Mesenchymal stem cell (in vitro differentiated cells and primary cell): Measurements from ENCODE around the gene AFAP1. TPM values are rescaled to one million over a fixed set of nuclear protein-coding genes. Genes with fewer than 3 reads are reported as not detected.
A peak's percentile ranks its signal among the peaks of the same experiment; 100 is the strongest.

Experiments used
- DNase-seq: peaks from one replicate; pipeline ENCODE4 v3.0.0-alpha.2; 2013
- H2AFZ ChIP-seq: one replicate; pipeline ENCODE4 v1.6.1; 2013; ENCODE audit warnings: low read depth, mild to moderate bottlenecking, control low read depth, inconsistent platforms, low read length, moderate library complexity
- H2AK5ac ChIP-seq: 2 replicates; pipeline ENCODE4 v1.6.1; 2013; ENCODE audit warnings: low read length, moderate library complexity, mild to moderate bottlenecking, inconsistent platforms; ENCODE audit not compliant: severe bottlenecking
- H2BK120ac ChIP-seq: one replicate; pipeline ENCODE4 v1.6.1; 2013; ENCODE audit warnings: low read depth, mild to moderate bottlenecking, inconsistent platforms, low read length, moderate library complexity
- H2BK12ac ChIP-seq, 2 experiments: one replicate each; pipeline ENCODE4 v1.6.1; 2013; ENCODE audit warnings: inconsistent platforms in 2 of 2, low read length in 2 of 2, mild to moderate bottlenecking in 2 of 2, moderate library complexity in 2 of 2, control low read depth in 1 of 2
- H2BK15ac ChIP-seq: one replicate; pipeline ENCODE4 v1.6.1; 2013; ENCODE audit warnings: mild to moderate bottlenecking, low read depth, inconsistent platforms; ENCODE audit not compliant: poor library complexity, severe bottlenecking
- H2BK5ac ChIP-seq: 2 replicates; pipeline ENCODE4 v1.6.1; 2013; ENCODE audit warnings: low read depth, mild to moderate bottlenecking, low read length, control low read depth, inconsistent platforms; ENCODE audit not compliant: poor library complexity, severe bottlenecking
- H3K14ac ChIP-seq, 2 experiments: one replicate each; pipeline ENCODE4 v1.6.1; 2013; ENCODE audit warnings: inconsistent platforms in 2 of 2, low read length in 2 of 2, control low read depth in 1 of 2, mild to moderate bottlenecking in 1 of 2, moderate library complexity in 1 of 2
- H3K18ac ChIP-seq, 2 experiments: one replicate each; pipeline ENCODE4 v1.6.1; 2013; ENCODE audit warnings: inconsistent platforms in 2 of 2, low read length in 2 of 2, control low read depth in 1 of 2, low read depth in 1 of 2, mild to moderate bottlenecking in 1 of 2
- H3K23ac ChIP-seq, 2 experiments: one replicate each; pipeline ENCODE4 v1.6.1; 2013; ENCODE audit warnings: inconsistent platforms in 2 of 2, low read length in 2 of 2, mild to moderate bottlenecking in 2 of 2, moderate library complexity in 2 of 2, control low read depth in 1 of 2
- H3K27ac ChIP-seq: 2 replicates; pipeline ENCODE4 v1.5.1; 2013; ENCODE audit warnings: mild to moderate bottlenecking, moderate library complexity, low read length, control low read depth, inconsistent platforms; ENCODE audit not compliant: poor library complexity, severe bottlenecking
- H3K27me3 ChIP-seq, 2 experiments: 2 replicates each; pipeline versions ENCODE4 v1.6.1 to v1.7.0; 2013; ENCODE audit warnings: low read length in 2 of 2, mild to moderate bottlenecking in 2 of 2, moderate library complexity in 2 of 2, control low read depth in 1 of 2, inconsistent platforms in 1 of 2; ENCODE audit not compliant: control insufficient read depth in 1 of 2, insufficient read depth in 1 of 2
- H3K36me3 ChIP-seq, 2 experiments: 2 replicates each; pipeline versions ENCODE4 v1.6.1 to v1.7.0; 2013; ENCODE audit warnings: low read length in 2 of 2, control low read depth in 1 of 2, inconsistent platforms in 1 of 2, low read depth in 1 of 2, mild to moderate bottlenecking in 1 of 2; ENCODE audit not compliant: insufficient read depth in 2 of 2, control insufficient read depth in 1 of 2
- H3K4ac ChIP-seq, 2 experiments: one replicate each; pipeline ENCODE4 v1.6.1; 2013; ENCODE audit warnings: inconsistent platforms in 2 of 2, low read length in 2 of 2, mild to moderate bottlenecking in 2 of 2, moderate library complexity in 2 of 2, control low read depth in 1 of 2, low read depth in 1 of 2
- H3K4me1 ChIP-seq: 2 replicates; pipeline ENCODE4 v1.6.1; 2013; ENCODE audit warnings: low read depth, low read length, control low read depth; ENCODE audit not compliant: control insufficient read depth, insufficient read depth
- H3K4me2 ChIP-seq: 2 replicates; pipeline ENCODE4 v1.6.1; 2013; ENCODE audit warnings: low read length, mild to moderate bottlenecking, inconsistent platforms; ENCODE audit not compliant: poor library complexity, severe bottlenecking
- H3K4me3 ChIP-seq, 2 experiments: 2 replicates each; pipeline versions ENCODE4 v1.5.1 to v1.7.0; 2013; ENCODE audit warnings: low read length in 2 of 2, mild to moderate bottlenecking in 2 of 2, control low read depth in 1 of 2, low read depth in 1 of 2; ENCODE audit not compliant: insufficient read depth in 1 of 2
- H3K79me1 ChIP-seq: replicated peaks from 2 replicates; pipeline ENCODE4 v1.6.1; 2013; ENCODE audit warnings: mild to moderate bottlenecking, control low read depth, low read length, inconsistent platforms; ENCODE audit not compliant: poor library complexity, severe bottlenecking
- H3K9ac ChIP-seq: 2 replicates; pipeline ENCODE4 v1.7.0; 2013; ENCODE audit warnings: mild to moderate bottlenecking, low read length, moderate library complexity
- H3K9me3 ChIP-seq: 2 replicates; pipeline ENCODE4 v1.7.0; 2013; ENCODE audit warnings: mild to moderate bottlenecking, low read length; ENCODE audit not compliant: control insufficient read depth
- H4K8ac ChIP-seq: one replicate; pipeline ENCODE4 v1.6.1; 2013; ENCODE audit warnings: inconsistent platforms, mild to moderate bottlenecking, low read length, moderate library complexity
- H4K91ac ChIP-seq: one replicate; pipeline ENCODE4 v1.6.1; 2013; ENCODE audit warnings: mild to moderate bottlenecking, low read length, inconsistent platforms
- WGBS: methylation state at CpG from one replicate; pipeline ENCODE4 v1.1.7; 2013; ENCODE audit warnings: mixed read lengths; 5-methylcytosine and 5-hydroxymethylcytosine counted together
- polyA plus RNA-seq, 2 experiments: library from polyadenylated mRNA; stranded (reverse); fragments of 200-250 nt; gene quantifications; one replicate each; pipeline ENCODE4 v1.2.3, GENCODE V29; 2013

Gene AFAP1
- polyA plus RNA-seq (2013, experiment 1 of 2): 19.0 TPM
- 19.1 TPM for polyA plus RNA-seq (2013, experiment 2 of 2)

GRCh38 chr4:7939377-7940108 lies at the start of gene AFAP1:
Gene AFAP1, minus strand, starts transcription at chr4:7939861. Its CDS starts 67,783 bp downstream, at chr4:7872078.
- H3K14ac ChIP-seq: peak within 1 kb of the TSS; percentile 95 to 96
- H2AK5ac ChIP-seq: peak within 1 kb of the TSS; percentile 95
- H3K4me2 ChIP-seq: peak within 1 kb of the TSS; percentile 90
- H3K4me1 ChIP-seq: peaks cover 21% of the 10 kb centered on the region
- DNase-seq: peak; percentile 82
- H3K79me1 ChIP-seq: peaks cover 4% of the 10 kb centered on the region
- under 1% methylated on average over 74 of the region's 96 CpGs for WGBS
- peak within 1 kb of the TSS; percentile 69 for H4K8ac ChIP-seq
- H2BK12ac ChIP-seq: peak within 1 kb of the TSS in 1 of 2 experiments; percentile 83
- no peaks in the 10 kb centered on the region for H3K27me3 ChIP-seq
- peak within 1 kb of the TSS; percentile 94 to 96 for H3K18ac ChIP-seq
- no peaks in the 10 kb centered on the region for H3K36me3 ChIP-seq
- H3K4me3 ChIP-seq: peak within 1 kb of the TSS; percentile 85 to 98
- peak within 1 kb of the TSS; percentile 36 for H2AFZ ChIP-seq
- peak within 1 kb of the TSS; percentile 45 to 100 for H3K23ac ChIP-seq
- peak within 1 kb of the TSS; percentile 60 for H3K27ac ChIP-seq
- peak within 1 kb of the TSS; percentile 94 to 99 for H3K4ac ChIP-seq
- H2BK120ac ChIP-seq: peak within 1 kb of the TSS; percentile 98
- peak within 1 kb of the TSS; percentile 93 for H4K91ac ChIP-seq
- H3K9me3 ChIP-seq: no peaks in the 10 kb centered on the region
- peak within 1 kb of the TSS; percentile 91 for H3K9ac ChIP-seq
- peak within 1 kb of the TSS; percentile 85 for H2BK5ac ChIP-seq
- peak within 1 kb of the TSS; percentile 93 for H2BK15ac ChIP-seq

GRCh38 chr4:7988437-7988836 lies 48.8 kb upstream of the AFAP1 start:
- Histone ChIP-seq H3K23ac (no peak overlapping the region), H2AFZ (no peak overlapping the region), H3K18ac (no peak overlapping the region), H3K4ac (no peak overlapping the region), H4K8ac (no peak overlapping the region), H3K9ac (no peak overlapping the region), H3K27me3 (peaks cover 5 to 10% of the 10 kb centered on the region in 2 experiments), H3K4me1 (peaks cover 16% of the 10 kb centered on the region), H2AK5ac (no peak overlapping the region), H3K27ac (no peak overlapping the region), H3K9me3 (no peaks in the 10 kb centered on the region), H3K4me3 (no peak overlapping the region), H3K36me3 (peaks cover 0 to 3% of the 10 kb centered on the region in 2 experiments), H2BK5ac (no peak overlapping the region), H3K4me2 (no peak overlapping the region), H4K91ac (no peak overlapping the region), H3K79me1 (no peaks in the 10 kb centered on the region), H2BK12ac (no peak overlapping the region), H3K14ac (no peak overlapping the region), H2BK15ac (no peak overlapping the region), H2BK120ac (no peak overlapping the region)
- WGBS: no CpG with 5 or more reads among the region's 1 CpG
- peak; percentile 23 for DNase-seq

GRCh38 chr4:7987148-7987989 lies 47.7 kb upstream of the AFAP1 start:
- Histone ChIP-seq H3K4ac (no peak overlapping the region), H3K36me3 (peaks cover 0 to 3% of the 10 kb centered on the region in 2 experiments), H3K4me1 (peaks cover 16% of the 10 kb centered on the region), H3K9me3 (no peaks in the 10 kb centered on the region), H2BK12ac (no peak overlapping the region), H2AFZ (peak overlapping the region; percentile 60), H2BK5ac (no peak overlapping the region), H3K9ac (no peak overlapping the region), H2AK5ac (no peak overlapping the region), H3K14ac (no peak overlapping the region), H4K91ac (no peak overlapping the region), H3K27ac (no peak overlapping the region), H2BK15ac (no peak overlapping the region), H3K27me3 (peaks cover 5 to 11% of the 10 kb centered on the region in 2 experiments), H2BK120ac (no peak overlapping the region), H4K8ac (no peak overlapping the region), H3K4me3 (no peak overlapping the region), H3K18ac (no peak overlapping the region), H3K4me2 (no peak overlapping the region), H3K23ac (no peak overlapping the region), H3K79me1 (no peaks in the 10 kb centered on the region)
- WGBS: 47% methylated on average over 8 of the region's 10 CpGs
- peak; percentile 71 for DNase-seq
